Gastroesophageal sphincter (tissue), 3 donors: ENCODE measurements around the gene WWP2.

Experiments used
- POLR2AphosphoS5 ChIP-seq: sonication (generic); formaldehyde crosslinking; IDR thresholded peaks from one replicate; pipeline ENCODE4 v1.6.1; 2017; ENCODE audit warnings: antibody characterized with exemption
- TF ChIP-seq, protein P1 (sequence below), 4 experiments: fragments of 200-600 bp in 2 of 4; fragments of 450-650 bp in 2 of 4; sonication (generic) in 1 of 4; IDR thresholded peaks; one replicate each; pipeline ENCODE4 v1.5.1; 2017 to 2019; ENCODE audit warnings: antibody characterized with exemption in 4 of 4, mild to moderate bottlenecking in 2 of 4, moderate library complexity in 2 of 4

DNA sequence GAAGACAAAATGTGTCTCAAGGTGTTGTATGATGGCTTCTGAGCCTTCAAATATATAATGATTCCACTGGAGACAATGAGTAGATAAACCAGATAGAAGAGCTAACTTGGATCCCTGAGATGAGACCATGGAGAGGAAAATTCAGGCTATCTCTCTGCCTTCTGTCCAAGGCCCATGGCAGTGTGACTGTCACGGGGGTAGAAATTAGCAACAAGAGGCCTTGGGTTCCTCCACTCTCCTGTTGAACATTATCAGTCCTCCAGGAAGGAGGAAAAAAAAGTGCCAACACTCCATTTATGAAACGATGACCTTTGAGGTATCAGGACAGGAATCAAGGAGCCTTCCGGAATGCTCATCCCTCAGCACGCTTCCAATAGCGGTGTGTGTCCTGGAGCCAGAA, 75.2 kb downstream of the WWP2 start:
- TF ChIP-seq, protein P1, sequence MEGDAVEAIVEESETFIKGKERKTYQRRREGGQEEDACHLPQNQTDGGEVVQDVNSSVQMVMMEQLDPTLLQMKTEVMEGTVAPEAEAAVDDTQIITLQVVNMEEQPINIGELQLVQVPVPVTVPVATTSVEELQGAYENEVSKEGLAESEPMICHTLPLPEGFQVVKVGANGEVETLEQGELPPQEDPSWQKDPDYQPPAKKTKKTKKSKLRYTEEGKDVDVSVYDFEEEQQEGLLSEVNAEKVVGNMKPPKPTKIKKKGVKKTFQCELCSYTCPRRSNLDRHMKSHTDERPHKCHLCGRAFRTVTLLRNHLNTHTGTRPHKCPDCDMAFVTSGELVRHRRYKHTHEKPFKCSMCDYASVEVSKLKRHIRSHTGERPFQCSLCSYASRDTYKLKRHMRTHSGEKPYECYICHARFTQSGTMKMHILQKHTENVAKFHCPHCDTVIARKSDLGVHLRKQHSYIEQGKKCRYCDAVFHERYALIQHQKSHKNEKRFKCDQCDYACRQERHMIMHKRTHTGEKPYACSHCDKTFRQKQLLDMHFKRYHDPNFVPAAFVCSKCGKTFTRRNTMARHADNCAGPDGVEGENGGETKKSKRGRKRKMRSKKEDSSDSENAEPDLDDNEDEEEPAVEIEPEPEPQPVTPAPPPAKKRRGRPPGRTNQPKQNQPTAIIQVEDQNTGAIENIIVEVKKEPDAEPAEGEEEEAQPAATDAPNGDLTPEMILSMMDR (IDR thresholded peaks at IDR 0.05) = no peak
- TF ChIP-seq POLR2AphosphoS5 = no peak
